ENCODE results near the gene HSD11B1L. TPM values are rescaled to one million over a fixed set of nuclear protein-coding genes. Genes with fewer than 3 reads are reported as not detected.

Gene HSD11B1L, protein sequence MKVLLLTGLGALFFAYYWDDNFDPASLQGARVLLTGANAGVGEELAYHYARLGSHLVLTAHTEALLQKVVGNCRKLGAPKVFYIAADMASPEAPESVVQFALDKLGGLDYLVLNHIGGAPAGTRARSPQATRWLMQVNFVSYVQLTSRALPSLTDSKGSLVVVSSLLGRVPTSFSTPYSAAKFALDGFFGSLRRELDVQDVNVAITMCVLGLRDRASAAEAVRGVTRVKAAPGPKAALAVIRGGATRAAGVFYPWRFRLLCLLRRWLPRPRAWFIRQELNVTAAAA
- 14.5 and 19.3 TPM in 2 replicates for total RNA-seq

DNA sequence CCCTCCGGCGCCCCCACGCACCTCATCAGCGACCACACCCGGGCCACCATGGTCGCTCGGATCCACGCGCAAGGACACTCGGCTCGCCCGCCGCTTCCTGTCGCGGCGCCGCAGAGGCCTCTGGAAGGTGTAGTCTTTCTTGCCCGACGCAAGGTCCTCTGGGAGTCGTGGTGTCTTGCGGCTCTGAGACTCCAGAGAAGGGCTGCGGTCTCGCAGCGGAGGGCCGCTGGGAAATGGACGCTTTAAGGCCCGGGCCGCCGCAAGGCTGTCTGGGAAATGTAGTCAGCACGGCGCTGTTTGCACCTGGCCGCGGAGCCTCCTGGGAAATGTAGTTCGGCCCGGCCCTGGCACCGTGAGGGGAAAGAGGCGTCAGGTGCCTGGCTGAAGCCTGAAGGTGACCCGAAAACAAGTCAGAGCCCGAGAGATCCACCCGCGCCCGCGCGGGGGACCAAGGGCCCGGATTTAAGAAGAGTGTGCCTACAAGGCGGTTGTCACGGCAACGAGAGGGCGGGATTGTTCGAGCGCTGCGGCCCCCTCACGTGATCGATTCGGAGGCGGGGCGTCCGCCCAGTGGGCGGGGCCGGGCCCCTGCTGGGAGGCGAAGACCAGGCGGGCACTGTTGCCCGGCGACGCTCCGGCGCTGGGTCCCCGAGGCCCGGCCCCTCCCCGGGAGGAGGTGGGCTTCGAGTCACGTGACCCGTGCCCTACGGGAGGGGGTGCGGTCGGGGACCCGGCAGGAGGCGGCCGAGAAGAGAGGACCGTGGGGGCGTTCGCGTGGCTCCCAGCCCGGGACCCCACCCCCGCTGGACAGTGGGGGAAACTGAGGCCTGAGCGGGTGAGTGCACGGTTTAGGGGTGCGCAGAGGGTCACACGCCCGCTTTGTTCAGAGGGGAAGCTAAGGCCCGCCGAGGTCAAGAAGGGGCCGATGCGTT, at the start of gene HSD11B1L, which contains the start of gene MICOS13:
HSD11B1L (plus strand) TSS at position 591 of the 932 bp plus-strand sequence. CDS start 3,806 bp downstream, outside the sequence.
MICOS13 (minus strand) TSS at position 80 of the 932 bp plus-strand sequence; CDS start at position 50, 30 bp downstream.

DNA sequence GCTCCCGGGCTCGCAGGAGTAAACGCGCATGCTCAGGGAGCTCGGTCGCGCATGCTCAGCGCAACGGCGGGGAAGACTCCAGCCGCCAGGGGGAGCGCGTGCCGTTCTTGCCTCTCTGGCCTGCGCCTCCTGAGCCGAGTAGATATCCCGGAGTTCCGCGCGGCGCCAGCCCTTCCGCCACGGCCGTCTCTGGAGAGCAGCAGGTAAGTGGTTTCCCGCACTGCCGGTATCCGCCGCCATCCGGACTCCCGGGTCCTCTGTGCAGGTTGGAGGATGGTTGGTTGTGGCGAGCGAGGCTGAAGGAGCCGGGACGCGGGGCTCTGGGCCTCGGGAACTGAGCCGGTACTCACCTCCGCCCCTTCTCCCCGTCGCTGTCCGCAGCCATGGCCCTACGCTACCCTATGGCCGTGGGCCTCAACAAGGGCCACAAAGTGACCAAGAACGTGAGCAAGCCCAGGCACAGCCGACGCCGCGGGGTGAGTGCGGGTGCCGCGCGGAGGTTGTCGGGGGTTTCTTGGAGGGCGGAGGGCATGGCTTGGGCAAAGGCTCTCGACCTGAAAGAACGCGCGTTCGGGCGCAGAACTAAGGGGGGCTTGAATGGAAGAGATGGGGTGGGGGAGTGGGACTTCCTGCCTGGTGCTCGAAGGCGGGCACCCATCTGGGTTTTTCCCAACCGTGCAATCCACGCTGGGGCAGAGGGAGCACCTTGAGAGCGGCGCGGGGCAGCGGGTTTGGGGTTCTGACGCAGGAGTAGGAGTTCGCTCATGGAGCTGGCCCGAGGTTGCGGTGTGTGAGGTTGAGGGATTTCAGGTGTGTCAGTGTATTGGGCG, 9.5 kb downstream of the HSD11B1L start, which contains the start of gene RPL36:
RPL36 (plus strand) TSS at position 171 of the 830 bp plus-strand sequence; CDS start at position 384, 213 bp downstream.

DNA sequence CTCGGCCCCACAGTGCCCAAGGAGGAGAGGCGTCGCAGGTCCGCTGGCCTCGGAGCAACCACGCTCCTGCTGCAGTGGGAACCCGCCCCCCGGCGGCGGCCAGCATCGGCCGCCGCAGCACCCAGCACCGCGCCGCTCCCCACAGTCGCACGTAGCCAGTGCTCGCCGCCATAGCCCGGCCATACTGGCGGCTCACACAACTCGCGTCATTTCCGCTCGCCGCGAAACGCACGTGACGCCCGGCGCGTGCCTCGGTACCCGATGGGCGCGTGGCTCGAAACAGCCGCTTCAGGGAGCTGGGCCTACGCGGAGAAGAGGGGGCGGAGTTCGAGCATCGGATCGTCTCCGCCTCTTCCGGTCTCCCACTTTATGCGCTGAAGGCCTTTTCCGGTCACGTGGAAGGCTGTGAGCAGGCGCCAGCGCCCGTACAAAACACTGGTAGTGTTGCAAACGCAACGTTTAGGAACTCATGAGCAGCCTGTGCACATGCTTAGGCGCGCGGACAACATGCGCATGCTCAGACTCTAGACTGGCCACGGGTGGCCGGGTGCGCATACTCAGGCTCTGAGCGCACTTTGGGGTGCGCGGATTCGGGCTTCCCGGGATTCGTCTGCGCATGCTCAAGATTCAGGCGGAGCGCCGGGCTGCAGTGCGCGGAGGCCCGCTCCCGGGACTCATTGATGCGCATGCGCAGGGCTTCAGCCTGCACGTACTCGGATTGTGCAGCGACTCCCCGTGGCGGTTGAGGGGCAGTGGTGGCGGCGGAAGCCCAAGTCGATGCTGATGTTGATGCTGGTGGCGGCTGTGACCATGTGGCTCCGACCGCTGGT, 39.3 kb downstream of the HSD11B1L start, which contains the start of the genes CATSPERD and LONP1:
CATSPERD (plus strand) TSS at position 677 of the 830 bp plus-strand sequence; CDS start at position 778, 101 bp downstream.
LONP1 (minus strand) TSS at position 186 of the 830 bp plus-strand sequence; CDS start at position 172, 14 bp downstream.

Other genes starting within 250 kb of the HSD11B1L start
- not detected in 2 replicates for gene ZNRF4, start 225.6 kb upstream of the HSD11B1L start, total RNA-seq
- gene TINCR, start 113.1 kb upstream of the HSD11B1L start, total RNA-seq, result 3.2 and 14.9 TPM in 2 replicates
- gene SAFB2, start 58.3 kb upstream of the HSD11B1L start, total RNA-seq, result 15.2 and 17.7 TPM in 2 replicates
- gene SAFB, start 57.9 kb upstream of the HSD11B1L start, total RNA-seq, result 31.6 and 36.7 TPM in 2 replicates
- gene MICOS13, start 511 bp upstream of the HSD11B1L start, total RNA-seq, result 31.5 and 31.8 TPM in 2 replicates
- 601 and 1,423 TPM in 2 replicates for gene RPL36, start 9.3 kb downstream of the HSD11B1L start, total RNA-seq
- gene LONP1, start 39.1 kb downstream of the HSD11B1L start, total RNA-seq, result 137 and 179 TPM in 2 replicates
- not detected in 2 replicates for gene CATSPERD, start 39.6 kb downstream of the HSD11B1L start, total RNA-seq
- gene PRR22, start 103.7 kb downstream of the HSD11B1L start, total RNA-seq, result 0.48 TPM in 1 of 2 replicates, not detected in the other
- 41.2 and 42.0 TPM in 2 replicates for gene DUS3L, start 110.1 kb downstream of the HSD11B1L start, total RNA-seq
- gene NRTN, start 124.0 kb downstream of the HSD11B1L start, total RNA-seq, result 0.21 and 0.24 TPM in 2 replicates
- under 0.01 and 2.8 TPM in 2 replicates for gene FUT6, start 158.7 kb downstream of the HSD11B1L start, total RNA-seq
- gene FUT3, start 170.4 kb downstream of the HSD11B1L start, total RNA-seq, result 7.5 and 12.1 TPM in 2 replicates
- gene FUT5, start 189.5 kb downstream of the HSD11B1L start, total RNA-seq, result not detected in 2 replicates
- gene NDUFA11, start 222.8 kb downstream of the HSD11B1L start, total RNA-seq, result 317 and 329 TPM in 2 replicates
- gene VMAC, start 223.8 kb downstream of the HSD11B1L start, total RNA-seq, result 3.1 and 6.2 TPM in 2 replicates
- gene CAPS, start 233.2 kb downstream of the HSD11B1L start, total RNA-seq, result 6.5 and 8.5 TPM in 2 replicates

All from tracheal epithelial cell (primary cell).